Stimulated activated CD4-positive, alpha-beta T cell treated with anti-CD3 and anti-CD28 coated beads, Interleukin-1b, Interleukin-23, amount 100 ng/mL, for 24 hours (primary cell): ENCODE data around the gene AFAP1L1.

Source experiments
- DNase-seq, 4 experiments: peaks; one replicate each; pipeline ENCODE4 v3.0.0-alpha.2; 2020; ENCODE audit warnings: low read depth in 4 of 4, low spot score in 1 of 4

AFAP1L1 gene

DNA sequence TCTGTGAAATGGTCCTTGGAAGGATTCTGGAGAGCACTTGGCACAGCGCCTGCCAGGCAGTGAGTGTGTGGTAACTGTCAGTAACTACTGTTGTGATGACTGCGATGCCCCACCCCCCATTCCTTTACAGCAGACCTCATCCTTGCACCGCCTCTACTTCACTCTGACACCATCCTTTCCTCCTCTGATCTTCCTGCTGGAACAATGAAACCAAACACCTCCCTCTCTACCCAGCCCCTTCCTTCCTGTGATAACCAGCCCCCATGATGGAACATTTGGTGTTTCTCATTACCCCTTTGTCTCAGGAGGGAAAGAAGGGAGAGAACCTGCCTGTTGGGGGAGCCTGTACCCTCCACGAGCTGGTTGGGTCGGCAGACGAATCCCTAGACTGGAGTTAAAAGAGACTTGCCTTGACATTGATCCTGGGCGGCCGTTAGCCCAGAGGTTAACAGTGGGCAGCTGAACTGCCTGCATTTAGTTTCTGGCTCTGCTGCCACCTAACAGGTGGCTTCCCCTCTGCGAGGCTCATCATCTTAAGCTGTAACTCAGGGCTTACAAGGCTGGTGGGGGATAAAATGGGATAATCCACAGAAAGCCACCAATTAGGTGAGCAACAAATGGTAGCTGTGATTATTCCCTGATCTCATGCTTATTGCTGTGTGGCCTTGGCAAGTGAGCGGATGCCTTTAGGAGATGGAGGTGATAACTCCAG is 39.4 kb downstream of the AFAP1L1 start:
- DNase-seq = no peak

DNA sequence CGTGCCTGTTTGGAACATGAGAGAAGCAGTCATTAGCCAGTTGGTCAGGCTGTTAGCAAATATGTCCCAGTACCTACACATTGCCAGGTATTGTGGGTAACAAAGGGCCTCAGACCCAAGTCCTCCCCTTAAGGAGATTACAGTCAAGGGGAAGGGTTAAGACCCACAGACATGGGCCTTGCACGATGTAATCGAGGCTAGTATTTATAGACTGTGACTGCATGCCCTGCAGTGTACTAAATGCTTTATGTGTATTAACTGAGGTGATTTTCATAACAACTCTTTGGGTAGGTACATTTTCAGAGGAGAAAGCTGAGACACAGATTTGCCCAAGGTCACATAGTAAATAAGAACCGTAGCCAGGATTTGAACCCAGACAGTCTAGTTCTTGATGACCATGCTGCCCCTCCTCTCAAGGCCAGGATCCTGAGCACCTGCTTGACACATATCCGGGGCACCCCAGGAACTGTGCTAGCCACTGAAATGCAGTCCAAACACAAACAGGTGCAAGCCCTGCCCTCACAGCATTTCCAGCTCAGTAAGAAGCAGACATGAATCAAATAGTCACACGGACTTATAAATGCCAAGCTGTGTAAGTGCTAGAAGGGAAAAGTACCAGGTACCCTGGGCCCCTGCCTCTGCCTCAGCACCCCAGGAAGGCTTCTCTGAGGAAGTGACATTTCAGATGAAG is 41.6 kb downstream of the AFAP1L1 start:
- no peak for DNase-seq

DNA sequence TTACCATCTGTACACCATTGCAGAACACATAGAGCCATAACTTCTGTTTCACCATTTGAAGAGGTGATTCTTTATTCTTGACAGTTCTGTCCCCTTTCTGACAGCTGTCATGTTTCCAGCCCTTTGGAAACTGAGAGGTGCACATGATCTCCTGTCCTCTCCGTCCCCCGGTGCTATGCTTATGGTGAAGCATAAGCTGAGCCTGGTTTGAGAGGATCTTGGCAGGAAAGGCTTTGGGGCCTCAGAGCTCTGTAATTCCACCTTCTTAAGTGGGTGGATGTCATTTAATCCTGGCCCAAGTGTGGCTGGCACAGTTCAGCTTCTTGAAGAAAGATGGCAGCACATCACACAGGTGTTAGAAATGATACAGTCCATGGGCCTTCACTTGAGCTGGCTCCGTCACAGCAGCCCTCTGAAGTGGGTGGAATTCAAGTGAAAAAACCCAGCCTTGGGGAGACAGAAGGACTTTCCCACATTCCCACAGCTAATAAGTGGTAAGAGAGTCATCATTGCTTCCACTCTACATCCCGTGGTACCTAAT is 43.0 kb downstream of the AFAP1L1 start:
- no peak for DNase-seq

DNA sequence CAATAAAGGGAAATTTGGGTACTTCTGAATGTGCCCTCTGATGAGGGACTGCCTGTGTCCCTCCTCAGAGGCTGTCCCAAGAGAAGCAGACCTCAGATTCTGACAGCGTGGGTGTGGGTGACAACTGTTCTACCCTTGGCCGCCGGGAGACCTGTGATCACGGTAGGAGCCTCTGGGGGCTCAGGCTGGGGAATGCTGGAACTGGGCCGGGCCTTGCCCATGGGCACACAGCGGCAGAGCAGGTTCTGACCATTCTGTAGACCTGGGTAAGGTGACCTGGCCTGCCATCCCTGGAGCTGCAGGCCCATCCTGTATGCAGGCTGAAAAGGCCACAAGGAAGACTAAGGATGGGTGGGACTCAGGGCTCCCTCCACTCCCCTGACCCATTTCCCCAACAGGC is 44.1 kb downstream of the AFAP1L1 start:
- no peak for DNase-seq

DNA sequence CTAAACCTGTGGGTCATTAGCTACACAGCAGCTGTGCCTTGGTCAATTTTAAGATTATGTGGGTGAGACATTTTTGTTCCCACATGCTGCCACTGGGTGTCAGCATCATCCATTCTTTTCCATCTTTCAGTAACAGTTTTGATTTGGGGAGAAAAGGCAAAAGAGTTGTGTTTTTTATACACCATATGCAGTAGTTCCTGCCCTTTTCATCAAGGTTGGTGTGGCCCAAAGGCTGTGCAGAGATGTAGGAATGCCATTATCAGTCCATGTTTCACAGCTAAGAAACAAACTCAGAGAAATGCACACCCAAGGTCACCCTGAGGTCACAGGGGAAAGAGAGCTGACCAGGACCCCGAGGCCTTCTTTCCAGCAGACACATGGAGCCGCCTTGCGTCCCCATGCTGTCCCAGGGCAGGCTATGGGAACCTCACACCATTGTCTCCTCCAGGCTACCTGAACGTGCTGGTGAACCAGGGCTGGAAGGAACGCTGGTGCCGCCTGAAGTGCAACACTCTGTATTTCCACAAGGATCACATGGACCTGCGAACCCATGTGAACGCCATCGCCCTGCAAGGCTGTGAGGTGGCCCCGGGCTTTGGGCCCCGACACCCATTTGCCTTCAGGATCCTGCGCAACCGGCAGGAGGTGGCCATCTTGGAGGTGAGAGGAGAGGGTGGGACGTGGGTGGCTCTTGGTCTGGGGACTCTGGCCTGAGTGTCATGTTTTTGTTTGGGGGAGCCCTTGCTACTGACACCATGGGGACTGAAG is 45.8 kb downstream of the AFAP1L1 start:
- no peak for DNase-seq

DNA sequence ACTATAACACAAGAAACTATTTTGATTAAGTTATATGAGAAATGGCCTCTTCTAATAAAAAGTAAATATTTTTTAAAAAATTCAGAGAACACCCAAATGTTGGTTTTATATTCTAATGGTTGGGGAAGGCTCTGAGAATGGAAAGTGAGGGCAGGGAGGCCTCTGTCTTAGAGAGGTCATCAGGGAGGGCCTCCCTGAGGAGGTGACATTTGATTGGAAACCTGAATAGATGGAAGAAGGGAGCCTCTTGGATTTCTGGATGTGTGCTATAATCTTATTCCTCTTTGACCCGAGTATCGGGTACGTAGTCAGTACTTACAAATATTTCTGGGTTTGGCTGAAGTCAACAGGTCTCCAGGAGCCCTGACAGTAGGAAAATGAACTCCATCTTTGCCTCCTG is 47.5 kb downstream of the AFAP1L1 start:
- DNase-seq = no peak

GRCh38 chr5:149320791-149321330 is 49.2 kb downstream of the AFAP1L1 start:
- no peak for DNase-seq

DNA sequence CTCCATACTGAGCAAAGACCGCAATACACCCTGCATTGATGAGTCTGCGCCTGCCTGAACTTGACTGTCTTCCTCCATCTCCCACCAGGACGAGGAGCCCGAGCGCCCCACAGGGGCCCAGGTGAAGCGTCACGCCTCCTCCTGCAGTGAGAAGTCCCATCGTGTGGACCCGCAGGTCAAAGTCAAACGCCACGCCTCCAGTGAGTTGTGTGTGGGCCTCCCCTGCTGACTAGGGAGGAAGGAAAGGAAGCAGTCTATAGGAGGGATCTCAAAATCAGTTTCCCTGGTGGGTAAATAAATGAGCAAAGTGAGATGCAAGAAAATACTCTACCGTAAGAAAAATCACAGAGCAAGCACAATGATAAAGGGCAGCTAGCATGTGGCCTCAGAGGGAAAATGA is 50.9 kb downstream of the AFAP1L1 start:
- DNase-seq = no peak

DNA sequence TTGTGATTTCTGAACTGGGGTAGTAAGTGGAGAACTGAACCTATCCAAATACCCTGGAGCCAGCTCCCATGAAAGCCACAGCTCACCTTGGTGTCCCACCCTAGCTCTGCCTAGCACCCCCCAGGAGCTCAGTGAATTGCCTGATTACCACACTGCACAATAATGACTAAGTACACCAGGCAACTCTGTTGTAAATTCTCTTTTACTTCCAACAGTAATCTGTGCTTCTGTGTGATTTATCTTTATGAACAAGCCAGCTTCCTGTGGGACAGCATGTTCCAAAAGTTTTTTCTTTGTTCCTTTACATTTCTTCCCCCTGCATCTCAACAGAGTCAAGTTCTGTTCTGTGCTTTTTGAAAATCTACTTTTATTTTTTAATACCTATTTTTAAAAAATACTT is 51.6 kb downstream of the AFAP1L1 start:
- no peak for DNase-seq

GRCh38 chr5:149323621-149324205 is 52.1 kb downstream of the AFAP1L1 start:
- no peak for DNase-seq

GRCh38 chr5:149324641-149325040 is 53.0 kb downstream of the AFAP1L1 start:
- DNase-seq = no peak

DNA sequence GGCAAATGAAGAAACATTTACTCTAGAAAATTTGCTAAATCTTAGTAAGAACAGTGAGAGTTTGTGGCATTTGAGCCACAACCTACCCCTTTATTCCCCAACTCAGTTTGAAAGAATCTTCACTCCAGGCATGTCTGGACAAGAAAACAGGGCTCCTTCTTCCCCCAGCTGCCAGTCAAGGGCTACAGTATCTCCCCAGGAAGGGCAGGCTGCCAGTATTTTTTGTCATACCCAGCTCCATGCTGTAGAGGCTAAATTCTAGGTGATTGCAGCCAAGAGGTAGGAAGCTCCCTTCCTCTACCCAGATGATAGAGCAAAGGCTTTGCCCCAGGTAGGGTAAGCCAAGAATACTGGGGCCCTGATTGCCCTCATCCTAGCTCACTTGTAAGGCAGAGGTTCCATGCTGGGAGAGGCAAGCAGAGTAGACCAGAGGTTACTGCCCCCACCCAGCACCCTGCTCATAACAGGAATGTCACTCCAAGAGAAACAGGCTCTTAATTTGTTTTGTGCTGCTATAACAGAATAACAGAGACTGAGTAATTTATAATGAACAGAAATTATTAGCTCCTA is 53.6 kb downstream of the AFAP1L1 start:
- no peak for DNase-seq

DNA sequence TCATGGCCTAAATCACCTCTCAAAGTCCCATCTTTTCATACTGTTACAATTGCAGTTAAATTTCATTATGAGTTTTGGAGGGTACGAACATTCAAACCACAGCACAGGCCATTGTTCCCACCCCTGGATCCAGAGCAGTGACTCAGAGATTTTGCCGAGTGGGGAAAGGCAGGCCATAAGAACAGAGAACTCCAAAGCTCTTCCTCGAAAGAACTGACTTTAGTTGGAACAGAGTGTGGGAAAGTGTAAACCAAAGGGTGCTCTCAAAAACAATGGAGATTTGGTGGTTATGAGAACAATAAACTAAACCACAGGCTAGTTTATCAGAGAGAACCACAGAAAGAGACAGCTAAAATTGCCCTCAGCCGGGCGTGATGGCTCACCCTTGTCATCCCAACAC is 54.2 kb downstream of the AFAP1L1 start:
- no peak for DNase-seq

- no peak for DNase-seq
Measured at GRCh38 chr5:149326611-149327010, 55.0 kb downstream of the AFAP1L1 start.

DNA sequence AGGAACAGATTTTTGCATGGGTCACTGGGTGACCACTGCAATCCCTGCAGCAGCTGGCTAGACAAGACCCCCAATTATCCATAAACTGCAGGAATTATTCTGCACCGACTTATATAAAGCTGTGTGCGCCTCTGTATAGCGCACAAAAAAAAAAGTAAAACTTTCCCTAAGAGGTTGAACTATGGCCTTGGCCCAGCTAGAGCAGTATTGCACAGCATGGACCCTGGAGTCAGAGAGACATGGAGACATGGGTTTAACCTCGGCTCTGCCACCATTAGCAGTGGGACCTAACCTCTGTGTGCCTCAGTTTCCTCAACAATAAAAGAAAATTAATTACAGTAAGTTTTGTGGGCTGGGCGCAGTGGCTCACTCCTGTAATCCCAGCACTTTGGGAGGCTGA is 56.5 kb downstream of the AFAP1L1 start:
- no peak for DNase-seq

- DNase-seq = no peak
Measured at GRCh38 chr5:149333711-149334443, 62.2 kb downstream of the AFAP1L1 start.

GRCh38 chr5:149337736-149338135 is 66.1 kb downstream of the AFAP1L1 start:
- no peak for DNase-seq

DNA sequence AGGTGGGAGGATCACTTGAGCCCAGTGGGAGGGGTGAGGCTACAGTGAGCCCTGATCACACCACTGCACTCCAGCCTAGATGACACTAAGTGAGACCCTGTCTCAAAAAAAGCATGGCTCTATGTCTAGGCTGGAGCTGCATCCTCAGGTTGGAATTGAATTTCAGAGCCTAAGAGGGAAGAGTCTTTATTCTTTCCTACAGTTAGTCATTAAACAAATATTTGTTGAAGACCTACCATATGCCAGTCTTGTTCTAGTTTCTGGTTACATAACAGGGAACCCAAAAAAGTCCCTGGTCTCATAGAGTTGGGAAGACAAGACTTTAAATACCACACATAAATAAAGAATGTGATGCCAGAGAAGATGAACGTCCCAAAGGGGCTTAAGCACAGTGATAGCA is 66.7 kb downstream of the AFAP1L1 start:
- DNase-seq = no peak

DNA sequence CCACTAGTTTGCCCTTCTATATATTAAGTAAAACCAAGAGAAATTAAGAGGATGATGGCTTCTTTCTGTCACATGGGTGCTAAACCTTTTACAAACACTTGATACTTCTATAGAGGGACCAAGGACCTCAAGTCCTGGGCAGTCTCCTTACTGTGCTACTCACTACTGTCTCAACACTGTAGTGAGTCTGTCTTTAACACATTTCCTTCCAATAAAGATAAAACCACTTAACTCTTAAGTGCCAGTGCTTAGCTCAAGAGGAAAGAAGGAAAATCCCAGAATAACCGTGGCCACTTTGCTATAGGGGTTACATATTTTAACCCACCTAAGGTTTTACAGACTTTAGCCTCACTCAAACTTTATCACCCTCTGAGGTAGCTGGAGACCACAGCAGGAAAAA is 69.3 kb downstream of the AFAP1L1 start:
- DNase-seq = no peak

- no peak for DNase-seq
Measured at GRCh38 chr5:149341876-149342275, 70.2 kb downstream of the AFAP1L1 start.
